Measurements from ENCODE around the gene MAPK6. TPM values are rescaled to one million over a fixed set of nuclear protein-coding genes. Genes with fewer than 3 reads are reported as not detected.

The MAPK6 gene
- total and polyA plus RNA-seq, 10 of the 15 experiments (the other 5 are each of a cell fraction or from before 2014, with no cell fraction given): 20.6 to 100 (median 52.6) TPM

GRCh38 chr15:51982013-51982769, 36.8 kb upstream of the MAPK6 start (continued):
- TF ChIP-seq TAF1 (IDR thresholded peaks at IDR 0.05; ENCODE audit: borderline replicate concordance, low read depth, low read length): 0 out of 2 replicates have a peak, but pooled peaks have one; percentile 8
- TF ChIP-seq FOXM1 (IDR thresholded peaks at IDR 0.05; ENCODE audit: low read depth, low read length): peak; percentile 42; the same call in 1 of the 2 replicates
- TF ChIP-seq CHD1 (IDR thresholded peaks at IDR 0.05; ENCODE audit: low read depth, low read length): no peak
- TF ChIP-seq PML (IDR thresholded peaks at IDR 0.05; ENCODE audit: low read length): 0 out of 2 replicates have a peak, but pooled peaks have one; percentile 35
- TF ChIP-seq MTA2 (IDR thresholded peaks at IDR 0.05; ENCODE audit: low read depth): 0 out of 2 replicates have a peak, but pooled peaks have one; percentile 15
- TF ChIP-seq STAT1 (conservative IDR thresholded peaks at IDR 0.05): no peak
- peak; percentile 44; the same call in 1 of the 2 replicates for TF ChIP-seq CREM (IDR thresholded peaks at IDR 0.05; ENCODE audit: low read depth)
- TF ChIP-seq ATF7 (IDR thresholded peaks at IDR 0.05; ENCODE audit: low read depth): 0 out of 2 replicates have a peak, but pooled peaks have one; percentile 29
- TF ChIP-seq PRDM15 (CRISPR knock-in tag; IDR thresholded peaks at IDR 0.05): no peak
- TF ChIP-seq CTCF (IDR thresholded peaks at IDR 0.05 in 2 of 3, conservative IDR thresholded peaks at IDR 0.05 in 1 of 3; ENCODE audit: control insufficient read depth in 2 of 3, extremely low read depth in 1 of 3, insufficient read depth in 1 of 3, low read depth in 3 of 3, low read length in 3 of 3): peak; percentile 60 to 88 (median 80)
- 0 out of 2 replicates have a peak, but pooled peaks have one; percentile 31 for TF ChIP-seq MEF2A (IDR thresholded peaks at IDR 0.05; ENCODE audit: insufficient read depth, low read depth, low read length)
- no peak for TF ChIP-seq NFYB (IDR thresholded peaks at IDR 0.05; ENCODE audit: insufficient read depth, low read depth, low read length)
- TF ChIP-seq E2F8 (IDR thresholded peaks at IDR 0.05; ENCODE audit: low read depth, partially characterized antibody): peak; percentile 35
- TF ChIP-seq SMARCA5 (IDR thresholded peaks at IDR 0.05): peak; percentile 65; the same call in 1 of the 2 replicates
- TF ChIP-seq STAT3 (IDR thresholded peaks at IDR 0.05; ENCODE audit: low read depth, low read length): no peak
- TF ChIP-seq IKZF1 (conservative IDR thresholded peaks at IDR 0.05): no peak

Measured in GM12878 (cell line).